Neural cell (in vitro differentiated cells): ENCODE results near the gene ASIC2. TPM values are rescaled to one million over a fixed set of nuclear protein-coding genes. Genes with fewer than 3 reads are reported as not detected.

Experiments used
- H2AFZ ChIP-seq: fragments of 200-600, 300-800 bp; sonication (generic), shearing (Covaris generic); 2 replicates; pipeline ENCODE4 v1.6.0; 2014; ENCODE audit warnings: low read depth, mild to moderate bottlenecking, antibody characterized with exemption, low read length, moderate library complexity
- H3F3A ChIP-seq: fragments of 200-600 bp; shearing (Covaris generic); 2 replicates; pipeline ENCODE4 v1.6.1; 2016; ENCODE audit warnings: mild to moderate bottlenecking, moderate library complexity, mixed read lengths, antibody characterized with exemption, low read length; ENCODE audit not compliant: insufficient read depth, poor library complexity, severe bottlenecking
- H3K27ac ChIP-seq: fragments of 200-600, 300-800 bp; sonication (generic), shearing (Covaris generic); 2 replicates; pipeline ENCODE4 v1.5.1; 2014; ENCODE audit warnings: mild to moderate bottlenecking, low read length, moderate library complexity
- H3K27me3 ChIP-seq: fragments of 300-800, 200-600 bp; sonication (generic), shearing (Covaris generic); 2 replicates; pipeline ENCODE4 v1.6.0; 2014; ENCODE audit warnings: mild to moderate bottlenecking, low read depth, low read length, moderate library complexity; ENCODE audit not compliant: insufficient read depth
- H3K36me3 ChIP-seq: fragments of 300-800, 200-600 bp; sonication (generic), shearing (Covaris generic); 2 replicates; pipeline ENCODE4 v1.5.1; 2014; ENCODE audit warnings: mild to moderate bottlenecking, antibody characterized with exemption, low read length, moderate library complexity; ENCODE audit not compliant: insufficient read depth
- H3K4me2 ChIP-seq: fragments of 300-800, 200-600 bp; sonication (generic), shearing (Covaris generic); 2 replicates; pipeline ENCODE4 v1.6.0; 2014; ENCODE audit warnings: mild to moderate bottlenecking, low read length
- H3K4me3 ChIP-seq: fragments of 300-800, 200-600 bp; sonication (generic), shearing (Covaris generic); 2 replicates; pipeline ENCODE4 v1.5.1; 2014; ENCODE audit warnings: mild to moderate bottlenecking, low read length, moderate library complexity
- H3K79me2 ChIP-seq: fragments of 200-600 bp; shearing (Covaris generic); replicated peaks from 2 replicates; pipeline ENCODE4 v1.6.0; 2014; ENCODE audit warnings: mild to moderate bottlenecking, low read length, moderate library complexity; ENCODE audit not compliant: insufficient read depth
- H3K9ac ChIP-seq: fragments of 300-800, 200-600 bp; sonication (generic), shearing (Covaris generic); 2 replicates; pipeline ENCODE4 v1.6.1; 2016; ENCODE audit warnings: mild to moderate bottlenecking, low read length, mixed read lengths
- H3K9me2 ChIP-seq: fragments of 200-600 bp; shearing (Covaris generic); 2 replicates; pipeline ENCODE4 v1.6.1; 2016; ENCODE audit warnings: mild to moderate bottlenecking, low read length, mixed read lengths; ENCODE audit not compliant: insufficient read depth
- H3K9me3 ChIP-seq: fragments of 200-600, 300-800 bp; sonication (generic), shearing (Covaris generic); 2 replicates; pipeline ENCODE4 v1.6.1; 2016; ENCODE audit warnings: mild to moderate bottlenecking, mixed run types, low read length, moderate library complexity, mixed read lengths
- H4K20me1 ChIP-seq: fragments of 200-600 bp; shearing (Covaris generic); 2 replicates; pipeline ENCODE4 v1.6.1; 2016; ENCODE audit warnings: mild to moderate bottlenecking, mixed run types; ENCODE audit not compliant: insufficient read depth
- CTCF ChIP-seq: fragments of 450-650 bp; IDR thresholded peaks from 2 replicates; pipeline ENCODE4 v1.5.1; 2014; ENCODE audit warnings: antibody characterized with exemption, mild to moderate bottlenecking, moderate library complexity; ENCODE audit not compliant: poor library complexity, severe bottlenecking
- EP300 ChIP-seq: fragments of 450-650 bp; conservative IDR thresholded peaks from 2 replicates; pipeline ENCODE4 v1.6.1; 2014; ENCODE audit warnings: antibody characterized with exemption, mild to moderate bottlenecking, moderate library complexity; ENCODE audit not compliant: poor library complexity, severe bottlenecking
- EZH2 ChIP-seq: fragments of 200-600, 300-800 bp; shearing (Covaris generic), sonication (generic); IDR thresholded peaks from 2 replicates; pipeline ENCODE4 v1.6.1; 2014; ENCODE audit warnings: antibody characterized with exemption, low read length, borderline replicate concordance, mild to moderate bottlenecking; ENCODE audit not compliant: insufficient read depth, poor library complexity, severe bottlenecking
- MXI1 ChIP-seq: fragments of 450-650 bp; conservative IDR thresholded peaks from 2 replicates; pipeline ENCODE4 v1.6.1; 2014; ENCODE audit warnings: antibody characterized with exemption, mild to moderate bottlenecking; ENCODE audit not compliant: poor library complexity, severe bottlenecking
- POLR2AphosphoS5 ChIP-seq: IDR thresholded peaks from 2 replicates; pipeline ENCODE4 v1.6.1; 2012
- RAD21 ChIP-seq: fragments of 450-650 bp; conservative IDR thresholded peaks from 2 replicates; pipeline ENCODE4 v1.6.1; 2014; ENCODE audit warnings: antibody characterized with exemption, mild to moderate bottlenecking, moderate library complexity
- REST ChIP-seq: IDR thresholded peaks from 2 replicates; pipeline ENCODE4 v1.6.1; 2012; ENCODE audit warnings: borderline replicate concordance
- SMC3 ChIP-seq: fragments of 450-650 bp; conservative IDR thresholded peaks from 2 replicates; pipeline ENCODE4 v1.6.1; 2014; ENCODE audit warnings: antibody characterized with exemption, mild to moderate bottlenecking, moderate library complexity; ENCODE audit not compliant: poor library complexity
- TAF1 ChIP-seq: IDR thresholded peaks from 2 replicates; pipeline ENCODE4 v1.6.1; 2012; ENCODE audit warnings: low read depth
- polyA plus RNA-seq: library from polyadenylated mRNA; depleted of rRNA; stranded (reverse); fragments of >200 nt; gene quantifications from 2 replicates; pipeline ENCODE4 v1.2.3, GENCODE V29; 2014

Gene ASIC2
- polyA plus RNA-seq, 1 donor from 2014 or later: 2.4 TPM

- H3K9ac ChIP-seq: no peak overlapping the region
- no peak overlapping the region for H3K27ac ChIP-seq
- no peak for TF ChIP-seq EP300
- TF ChIP-seq TAF1: no peak
- TF ChIP-seq CTCF: no peak
- no peak for TF ChIP-seq REST
- no peak for TF ChIP-seq POLR2AphosphoS5
- no peak for TF ChIP-seq MXI1
- TF ChIP-seq SMC3: no peak
- TF ChIP-seq EZH2: no peak
- no peak for TF ChIP-seq RAD21
- H3F3A ChIP-seq: no peaks in the 10 kb centered on the region
- H3K4me2 ChIP-seq: no peak overlapping the region
- no peaks in the 10 kb centered on the region for H4K20me1 ChIP-seq
- no peaks in the 10 kb centered on the region for H3K9me3 ChIP-seq
- no peak overlapping the region for H3K4me3 ChIP-seq
- H3K27me3 ChIP-seq: peaks cover 39% of the 10 kb centered on the region
- H3K36me3 ChIP-seq: no peaks in the 10 kb centered on the region
- H3K79me2 ChIP-seq: no peaks in the 10 kb centered on the region
- no peaks in the 10 kb centered on the region for H3K9me2 ChIP-seq
- H2AFZ ChIP-seq: no peak overlapping the region
These were observed 20.7 kb downstream of the ASIC2 start for GRCh38 chr17:33272438-33272837.

- no peak overlapping the region for H3K27ac ChIP-seq
- no peaks in the 10 kb centered on the region for H4K20me1 ChIP-seq
- H3K9ac ChIP-seq: no peak overlapping the region
- TF ChIP-seq RAD21 (no peak), MXI1 (no peak), EZH2 (no peak), SMC3 (no peak), POLR2AphosphoS5 (no peak), TAF1 (no peak), REST (no peak), CTCF (no peak), EP300 (no peak)
- H3K4me3 ChIP-seq: no peak overlapping the region
- H3K36me3 ChIP-seq: no peaks in the 10 kb centered on the region
- no peaks in the 10 kb centered on the region for H3K9me2 ChIP-seq
- H3K4me2 ChIP-seq: no peak overlapping the region
- no peaks in the 10 kb centered on the region for H3F3A ChIP-seq
- no peak overlapping the region for H2AFZ ChIP-seq
- no peaks in the 10 kb centered on the region for H3K9me3 ChIP-seq
- H3K27me3 ChIP-seq: peaks cover 39% of the 10 kb centered on the region
- H3K79me2 ChIP-seq: no peaks in the 10 kb centered on the region
These were observed 23.6 kb downstream of the ASIC2 start for GRCh38 chr17:33269337-33270060.
